GM12864 (cell line): ENCODE measurements around the gene OTUB2.

Source experiments
- DNase-seq: peaks from one replicate; pipeline ENCODE4 v3.0.0-alpha.2; 2011; ENCODE audit warnings: low read depth
- H3K4me3 ChIP-seq: 2 replicates; pipeline ENCODE4 v1.5.1; 2011; ENCODE audit warnings: mild to moderate bottlenecking, low read depth, low read length, control low read depth
- CTCF ChIP-seq: IDR thresholded peaks from 2 replicates; pipeline ENCODE4 v1.5.1; 2011; ENCODE audit warnings: low read depth, mild to moderate bottlenecking, moderate library complexity, low read length, control low read depth, inconsistent platforms; ENCODE audit errors: missing control alignments

OTUB2 gene

GRCh38 chr14:94031161-94031882, 5.2 kb downstream of the OTUB2 start:
- H3K4me3 ChIP-seq = no peak overlapping the region
- no peak for DNase-seq

DNA sequence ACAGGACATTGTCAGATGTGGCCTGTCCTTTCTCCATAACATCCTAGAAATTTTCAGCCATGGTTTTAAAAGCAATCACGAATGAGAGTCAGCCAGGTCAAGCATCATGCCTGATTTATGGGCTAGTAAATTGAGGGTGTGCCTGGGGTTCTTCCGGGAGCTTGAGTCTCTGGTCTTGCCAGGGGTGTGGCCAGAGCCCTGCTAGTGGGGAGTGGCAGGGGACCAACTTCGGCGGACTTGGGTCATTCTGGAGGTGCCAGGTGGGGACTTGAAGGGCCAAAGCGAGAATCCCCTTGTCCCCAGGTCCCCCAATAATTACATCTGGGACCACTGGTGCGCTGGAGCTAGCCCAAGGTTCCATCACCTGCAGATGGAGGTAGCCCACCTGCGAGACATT, 5.7 kb downstream of the OTUB2 start:
- TF ChIP-seq CTCF = no peak
- no peak for DNase-seq
- no peak overlapping the region for H3K4me3 ChIP-seq

More at GRCh38 chr14:94031161-94031882, 5.2 kb downstream of the OTUB2 start:
- TF ChIP-seq CTCF = no peak

DNA sequence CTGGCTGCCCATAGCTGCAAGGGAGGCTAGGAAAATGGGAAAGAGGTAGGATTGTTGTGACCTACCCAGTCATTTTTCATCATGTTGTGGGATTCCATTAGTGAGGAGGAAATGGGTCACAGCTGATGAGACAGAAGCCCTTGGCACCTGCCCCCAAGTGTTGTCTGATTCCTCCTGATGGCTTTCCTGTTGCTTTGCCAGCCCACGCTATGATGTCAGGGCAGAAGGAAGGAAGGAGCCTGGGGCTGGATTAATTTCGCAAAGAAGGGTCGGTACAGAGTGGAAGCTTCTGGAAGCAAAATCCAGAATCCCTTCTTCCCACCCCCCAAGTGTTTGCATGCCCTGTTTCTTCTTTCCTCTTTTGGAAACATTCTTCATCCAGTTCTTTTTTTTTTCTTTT, 8.7 kb downstream of the OTUB2 start:
- DNase-seq = no peak
- no peak overlapping the region for H3K4me3 ChIP-seq
- TF ChIP-seq CTCF = no peak

DNA sequence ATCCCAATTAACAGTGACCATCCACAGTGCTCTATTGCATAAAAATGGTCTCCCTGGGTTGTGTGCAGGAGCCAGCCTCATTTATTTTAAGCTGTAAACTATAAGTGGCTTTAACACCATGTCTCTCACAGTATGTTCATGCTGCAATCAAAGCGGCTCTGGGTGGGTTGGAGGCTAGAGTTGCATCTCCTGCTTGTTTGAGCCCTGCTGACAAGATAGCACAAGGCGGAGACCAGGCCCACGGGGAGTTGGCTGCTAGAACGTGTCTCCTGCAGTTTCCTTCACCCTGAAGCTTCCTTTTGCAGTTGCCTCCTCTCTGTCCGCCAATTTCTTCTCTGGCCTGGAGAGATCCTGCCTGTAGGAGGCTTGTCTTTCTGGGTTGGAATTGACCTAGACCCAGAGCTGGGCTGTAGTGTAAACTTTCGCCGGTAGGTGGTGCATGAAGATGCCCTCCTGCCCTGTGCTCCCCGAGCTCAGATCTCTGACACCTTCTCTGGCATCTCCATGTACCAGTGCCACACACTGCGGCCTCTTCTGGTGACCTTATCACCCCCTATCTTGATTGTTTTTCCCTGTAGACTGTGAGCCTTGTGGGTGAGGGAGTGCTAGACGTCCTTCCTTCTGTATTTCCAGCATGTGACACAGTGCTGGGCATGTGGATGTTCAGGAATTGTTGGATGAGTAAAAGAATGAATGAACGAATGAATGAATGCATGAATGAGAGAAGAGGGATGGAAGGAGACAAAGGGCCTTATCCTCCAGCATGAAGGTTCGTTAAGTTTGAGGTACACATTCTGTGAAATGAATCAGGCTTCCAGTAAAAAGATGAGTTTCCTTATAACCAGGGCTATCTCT, 10.4 kb downstream of the OTUB2 start:
- TF ChIP-seq CTCF = peak; percentile 93
- H3K4me3 ChIP-seq = no peak overlapping the region
- peak; percentile 34 for DNase-seq

- no peak for TF ChIP-seq CTCF
- H3K4me3 ChIP-seq = no peak overlapping the region
- no peak for DNase-seq
Measured at GRCh38 chr14:94037954-94038353, 11.8 kb downstream of the OTUB2 start.

- no peak overlapping the region for H3K4me3 ChIP-seq
- DNase-seq = no peak
- TF ChIP-seq CTCF = no peak
Measured at GRCh38 chr14:94038510-94038909, 12.4 kb downstream of the OTUB2 start.
